Measurements from ENCODE around the gene EYA2.

Gene EYA2

GRCh38 chr20:46946181-46946624 lies 51.6 kb downstream of the EYA2 start:
- Histone ChIP-seq H4K20me1 (ENCODE audit: insufficient read depth) (peaks cover 8% of the 10 kb centered on the region), H3K9ac (no peak overlapping the region), H3K36me3 (ENCODE audit: insufficient read depth) (no peaks in the 10 kb centered on the region), H3K79me2 (ENCODE audit: insufficient read depth, low read depth) (peaks cover 94% of the 10 kb centered on the region), H3K27me3 (ENCODE audit: insufficient read depth, low read depth) (no peaks in the 10 kb centered on the region), H2AFZ (ENCODE audit: low read depth) (no peak overlapping the region), H3K27ac (no peak overlapping the region), H3K4me2 (no peak overlapping the region), H3K4me1 (ENCODE audit: low read depth, poor library complexity, severe bottlenecking) (no peaks in the 10 kb centered on the region), H3K4me3 (IDR thresholded peaks at IDR 0.05; ENCODE audit: insufficient read depth, low read depth, low read length) (no peak overlapping the region)
- no peak for TF ChIP-seq CTCF (conservative IDR thresholded peaks at IDR 0.05; ENCODE audit: low read depth, low read length)

DNA sequence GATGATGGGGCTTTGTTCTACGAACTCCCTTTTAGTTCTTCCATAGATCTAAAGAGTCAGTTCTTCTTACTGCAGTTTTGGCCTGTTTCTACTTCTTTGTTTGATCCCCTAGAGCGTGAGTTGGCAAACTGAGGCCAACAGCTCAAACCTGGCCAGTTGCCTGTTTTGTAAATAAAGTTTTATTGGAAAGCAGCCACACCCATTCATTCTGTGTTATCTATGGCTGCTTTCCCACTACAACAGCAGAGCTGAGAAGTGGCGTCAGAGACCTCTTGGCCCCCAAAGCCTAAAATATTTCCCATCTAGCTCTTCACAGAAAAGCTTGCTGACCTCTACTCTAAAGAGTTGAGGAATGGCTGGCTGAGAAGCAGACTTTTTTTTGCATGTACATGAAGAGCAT lies 52.2 kb downstream of the EYA2 start:
- Histone ChIP-seq H3K27me3 (ENCODE audit: insufficient read depth, low read depth) (no peaks in the 10 kb centered on the region), H3K9ac (no peak overlapping the region), H2AFZ (ENCODE audit: low read depth) (no peak overlapping the region), H3K4me3 (IDR thresholded peaks at IDR 0.05; ENCODE audit: insufficient read depth, low read depth, low read length) (no peak overlapping the region), H3K27ac (no peak overlapping the region), H4K20me1 (ENCODE audit: insufficient read depth) (peaks cover 8% of the 10 kb centered on the region), H3K4me2 (no peak overlapping the region), H3K4me1 (ENCODE audit: low read depth, poor library complexity, severe bottlenecking) (no peaks in the 10 kb centered on the region), H3K36me3 (ENCODE audit: insufficient read depth) (no peaks in the 10 kb centered on the region), H3K79me2 (ENCODE audit: insufficient read depth, low read depth) (peaks cover 94% of the 10 kb centered on the region)
- TF ChIP-seq CTCF (conservative IDR thresholded peaks at IDR 0.05; ENCODE audit: low read depth, low read length): no peak

GRCh38 chr20:46948081-46948480 lies 53.4 kb downstream of the EYA2 start:
- Histone ChIP-seq H3K4me1 (ENCODE audit: low read depth, poor library complexity, severe bottlenecking) (no peaks in the 10 kb centered on the region), H3K4me3 (IDR thresholded peaks at IDR 0.05; ENCODE audit: insufficient read depth, low read depth, low read length) (no peak overlapping the region), H3K9ac (no peak overlapping the region), H4K20me1 (ENCODE audit: insufficient read depth) (peaks cover 10% of the 10 kb centered on the region), H3K79me2 (ENCODE audit: insufficient read depth, low read depth) (peaks cover 97% of the 10 kb centered on the region), H3K27me3 (ENCODE audit: insufficient read depth, low read depth) (no peaks in the 10 kb centered on the region), H3K27ac (no peak overlapping the region), H3K4me2 (no peak overlapping the region), H2AFZ (ENCODE audit: low read depth) (no peak overlapping the region), H3K36me3 (ENCODE audit: insufficient read depth) (no peaks in the 10 kb centered on the region; the same call in 1 of the 2 replicates)
- no peak for TF ChIP-seq CTCF (conservative IDR thresholded peaks at IDR 0.05; ENCODE audit: low read depth, low read length)

DNA sequence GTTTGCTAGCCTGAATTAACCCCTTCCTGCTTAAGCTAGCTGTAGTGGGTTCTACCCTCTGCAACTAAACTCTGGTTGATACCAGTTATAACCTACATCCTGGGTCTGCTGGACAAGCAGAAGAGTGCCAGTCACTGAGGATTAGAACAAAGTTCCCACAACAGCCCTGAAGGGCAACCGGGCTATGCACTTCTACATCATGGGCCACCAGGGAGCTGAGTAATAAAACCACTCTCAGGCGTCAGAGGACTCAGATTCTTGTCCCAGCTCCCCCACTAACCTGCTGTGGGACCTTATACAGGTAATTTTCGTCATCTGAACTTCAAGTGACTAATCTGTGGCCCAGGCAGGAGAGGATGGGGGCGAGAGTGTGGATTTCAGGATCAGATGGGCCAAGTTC lies 56.8 kb downstream of the EYA2 start:
- no peaks in the 10 kb centered on the region; the same call in 1 of the 2 replicates for H3K36me3 ChIP-seq (ENCODE audit: insufficient read depth)
- peaks cover 96% of the 10 kb centered on the region for H3K79me2 ChIP-seq (ENCODE audit: insufficient read depth, low read depth)
- H3K9ac ChIP-seq: no peak overlapping the region
- H3K4me1 ChIP-seq (ENCODE audit: low read depth, poor library complexity, severe bottlenecking): no peaks in the 10 kb centered on the region
- no peak overlapping the region for H2AFZ ChIP-seq (ENCODE audit: low read depth)
- TF ChIP-seq CTCF (conservative IDR thresholded peaks at IDR 0.05; ENCODE audit: low read depth, low read length): no peak
- no peak overlapping the region for H3K4me2 ChIP-seq
- no peak overlapping the region for H3K27ac ChIP-seq
- peaks cover 9% of the 10 kb centered on the region for H4K20me1 ChIP-seq (ENCODE audit: insufficient read depth)
- H3K4me3 ChIP-seq (IDR thresholded peaks at IDR 0.05; ENCODE audit: insufficient read depth, low read depth, low read length): no peak overlapping the region
- H3K27me3 ChIP-seq (ENCODE audit: insufficient read depth, low read depth): no peaks in the 10 kb centered on the region

Measured in KMS-11 (cell line).